A549 (cell line): ENCODE results near the gene PIK3CB.

ENCODE experiments used
- CHD4 ChIP-seq: fragments of 200-600 bp; sonication (generic); IDR thresholded peaks from 2 replicates; pipeline ENCODE4 v1.6.1; 2016; ENCODE audit warnings: antibody characterized with exemption, mild to moderate bottlenecking, borderline replicate concordance
- POLR2A ChIP-seq: IDR thresholded peaks from 2 replicates; pipeline ENCODE4 v1.6.1; 2012; ENCODE audit warnings: mild to moderate bottlenecking, low read length
- POLR2AphosphoS2 ChIP-seq: conservative IDR thresholded peaks from 2 replicates; pipeline ENCODE4 v1.6.1; 2012; ENCODE audit warnings: low read length, improper control_type of control experiment, inconsistent platforms
- TF ChIP-seq, protein P1 (sequence below): fragments of >200 bp; sonication (Bioruptor Twin); formaldehyde crosslinking; IDR thresholded peaks from 3 replicates; pipeline ENCODE4 v1.5.1; 2016
- TF ChIP-seq, protein P2 (sequence below): IDR thresholded peaks from 2 replicates; pipeline ENCODE4 v1.6.1; 2012

DNA sequence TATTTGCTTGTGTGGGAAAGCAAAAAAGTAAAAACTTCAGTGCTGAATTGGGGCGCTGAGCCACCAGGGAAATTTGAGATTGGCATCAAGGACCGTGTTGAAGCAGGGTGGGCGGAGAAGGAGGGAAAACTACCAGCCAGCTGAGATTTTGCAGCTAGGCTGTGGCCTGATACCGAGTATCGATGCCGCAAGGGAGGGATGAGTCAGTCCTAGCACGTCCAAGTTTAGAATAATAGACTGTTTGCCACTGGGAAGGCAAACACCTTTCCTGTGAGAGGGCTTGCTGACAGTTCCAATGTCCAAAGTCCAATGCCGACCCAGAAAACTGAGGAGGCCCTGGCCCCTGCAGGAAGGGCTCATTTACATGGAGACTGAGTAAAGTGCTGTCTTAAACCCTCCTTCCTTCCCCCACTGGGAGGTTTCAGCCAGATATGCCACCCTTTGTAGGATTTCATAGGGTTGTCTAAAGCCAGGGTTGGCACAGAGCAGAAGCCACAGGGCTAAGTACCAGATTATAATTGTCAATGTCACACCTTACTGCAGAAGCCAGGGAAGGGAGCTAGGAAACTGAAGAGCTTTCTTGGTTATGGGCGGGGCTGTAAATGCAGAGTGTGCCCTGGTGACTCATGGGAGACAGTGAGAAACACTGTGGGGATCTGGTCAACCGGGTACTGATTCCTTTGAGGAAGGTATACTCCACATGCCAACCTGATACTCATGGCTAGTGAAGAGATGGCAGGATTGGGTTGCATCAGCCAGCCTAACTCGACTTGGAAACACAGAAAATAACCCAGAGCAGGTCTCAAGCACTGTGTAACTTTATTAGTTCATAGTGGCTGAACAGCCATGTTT lies 28.4 kb upstream of the PIK3CB start:
- TF ChIP-seq CHD4 (no peak), POLR2A (peak; percentile 13; the same call in 1 of the 2 replicates), POLR2AphosphoS2 (no peak)
- TF ChIP-seq, protein P1, sequence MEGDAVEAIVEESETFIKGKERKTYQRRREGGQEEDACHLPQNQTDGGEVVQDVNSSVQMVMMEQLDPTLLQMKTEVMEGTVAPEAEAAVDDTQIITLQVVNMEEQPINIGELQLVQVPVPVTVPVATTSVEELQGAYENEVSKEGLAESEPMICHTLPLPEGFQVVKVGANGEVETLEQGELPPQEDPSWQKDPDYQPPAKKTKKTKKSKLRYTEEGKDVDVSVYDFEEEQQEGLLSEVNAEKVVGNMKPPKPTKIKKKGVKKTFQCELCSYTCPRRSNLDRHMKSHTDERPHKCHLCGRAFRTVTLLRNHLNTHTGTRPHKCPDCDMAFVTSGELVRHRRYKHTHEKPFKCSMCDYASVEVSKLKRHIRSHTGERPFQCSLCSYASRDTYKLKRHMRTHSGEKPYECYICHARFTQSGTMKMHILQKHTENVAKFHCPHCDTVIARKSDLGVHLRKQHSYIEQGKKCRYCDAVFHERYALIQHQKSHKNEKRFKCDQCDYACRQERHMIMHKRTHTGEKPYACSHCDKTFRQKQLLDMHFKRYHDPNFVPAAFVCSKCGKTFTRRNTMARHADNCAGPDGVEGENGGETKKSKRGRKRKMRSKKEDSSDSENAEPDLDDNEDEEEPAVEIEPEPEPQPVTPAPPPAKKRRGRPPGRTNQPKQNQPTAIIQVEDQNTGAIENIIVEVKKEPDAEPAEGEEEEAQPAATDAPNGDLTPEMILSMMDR, result no peak
- TF ChIP-seq, protein P2, sequence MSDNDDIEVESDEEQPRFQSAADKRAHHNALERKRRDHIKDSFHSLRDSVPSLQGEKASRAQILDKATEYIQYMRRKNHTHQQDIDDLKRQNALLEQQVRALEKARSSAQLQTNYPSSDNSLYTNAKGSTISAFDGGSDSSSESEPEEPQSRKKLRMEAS, result no peak; the same call in none of the 2 replicates
